IPS-18a (cell line): ENCODE data around the gene RFX6.

ENCODE experiments used
- H3K27ac ChIP-seq: one replicate; pipeline ENCODE4 v1.5.1; 2013; ENCODE audit warnings: low read length
- H3K27me3 ChIP-seq: one replicate; pipeline ENCODE4 v1.6.1; 2013; ENCODE audit warnings: mild to moderate bottlenecking, low read length; ENCODE audit not compliant: control insufficient read depth, insufficient read depth
- H3K36me3 ChIP-seq: one replicate; pipeline ENCODE4 v1.6.1; 2013; ENCODE audit warnings: low read depth, low read length; ENCODE audit not compliant: control insufficient read depth
- H3K4me1 ChIP-seq: one replicate; pipeline ENCODE4 v1.6.1; 2013; ENCODE audit warnings: low read depth, low read length; ENCODE audit not compliant: control insufficient read depth
- H3K4me3 ChIP-seq: one replicate; pipeline ENCODE4 v1.5.1; 2013; ENCODE audit warnings: low read length
- H3K9ac ChIP-seq: one replicate; pipeline ENCODE4 v1.6.1; 2013; ENCODE audit warnings: mild to moderate bottlenecking, low read length, moderate library complexity
- H3K9me3 ChIP-seq: one replicate; pipeline ENCODE4 v1.6.1; 2013; ENCODE audit warnings: low read depth, low read length; ENCODE audit not compliant: control insufficient read depth

RFX6 gene

DNA sequence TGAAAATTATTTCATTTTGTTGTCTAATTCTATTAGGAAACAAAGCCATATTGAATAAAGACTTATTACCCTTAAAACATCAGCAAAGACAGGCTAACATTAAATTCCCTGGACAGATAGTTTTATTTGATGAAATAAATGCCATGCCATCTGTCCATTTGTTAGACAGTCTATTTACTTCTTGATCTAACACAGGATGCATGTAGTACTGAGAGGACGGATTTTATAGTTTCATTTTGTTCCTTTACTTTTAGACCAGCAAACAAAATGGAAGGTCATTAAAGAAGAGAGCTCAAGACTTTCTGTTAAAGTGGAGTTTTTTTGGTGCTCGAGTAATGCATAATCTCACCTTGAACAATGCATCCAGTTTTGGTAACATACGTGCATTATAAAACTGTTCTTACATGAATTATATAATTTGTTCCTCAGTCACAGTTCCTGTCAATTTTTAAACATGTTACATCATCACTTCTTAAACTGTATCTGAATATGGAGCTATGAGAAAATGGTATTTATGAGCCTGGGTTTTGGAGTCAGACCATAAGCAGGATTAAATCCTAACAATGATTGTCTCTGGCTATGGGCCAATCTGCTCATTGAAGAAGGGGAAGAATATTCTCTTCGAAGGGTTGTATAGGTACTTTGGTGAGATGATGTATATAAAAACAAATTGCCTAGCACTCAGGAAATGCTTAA, 46.0 kb downstream of the RFX6 start:
- Histone ChIP-seq H3K4me1 (no peaks in the 10 kb centered on the region), H3K4me3 (no peak overlapping the region), H3K27me3 (no peaks in the 10 kb centered on the region), H3K36me3 (no peaks in the 10 kb centered on the region), H3K9ac (no peak overlapping the region), H3K27ac (no peak overlapping the region), H3K9me3 (no peaks in the 10 kb centered on the region)

DNA sequence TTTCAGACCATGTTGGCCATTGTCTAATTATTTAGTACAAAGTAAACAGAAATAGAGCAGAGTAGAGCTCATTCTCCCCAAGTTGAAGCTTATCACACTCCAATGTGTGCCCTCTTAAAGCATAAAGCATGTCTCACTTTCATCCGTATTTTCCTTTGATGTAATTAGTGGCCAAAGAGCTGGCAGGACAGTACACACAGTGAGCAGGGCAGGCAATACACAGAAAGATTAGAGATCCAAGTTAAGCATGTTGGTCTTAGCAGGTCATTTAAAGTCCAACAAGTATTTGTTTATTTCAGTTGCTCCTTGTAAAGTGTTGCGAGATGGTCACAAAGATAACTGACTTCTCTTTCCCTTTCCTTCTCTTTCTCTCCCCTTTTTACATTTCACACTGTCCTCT, 47.2 kb downstream of the RFX6 start:
- Histone ChIP-seq H3K36me3 (no peaks in the 10 kb centered on the region), H3K9ac (no peak overlapping the region), H3K4me1 (no peaks in the 10 kb centered on the region), H3K4me3 (no peak overlapping the region), H3K27ac (no peak overlapping the region), H3K27me3 (no peaks in the 10 kb centered on the region), H3K9me3 (no peaks in the 10 kb centered on the region)

DNA sequence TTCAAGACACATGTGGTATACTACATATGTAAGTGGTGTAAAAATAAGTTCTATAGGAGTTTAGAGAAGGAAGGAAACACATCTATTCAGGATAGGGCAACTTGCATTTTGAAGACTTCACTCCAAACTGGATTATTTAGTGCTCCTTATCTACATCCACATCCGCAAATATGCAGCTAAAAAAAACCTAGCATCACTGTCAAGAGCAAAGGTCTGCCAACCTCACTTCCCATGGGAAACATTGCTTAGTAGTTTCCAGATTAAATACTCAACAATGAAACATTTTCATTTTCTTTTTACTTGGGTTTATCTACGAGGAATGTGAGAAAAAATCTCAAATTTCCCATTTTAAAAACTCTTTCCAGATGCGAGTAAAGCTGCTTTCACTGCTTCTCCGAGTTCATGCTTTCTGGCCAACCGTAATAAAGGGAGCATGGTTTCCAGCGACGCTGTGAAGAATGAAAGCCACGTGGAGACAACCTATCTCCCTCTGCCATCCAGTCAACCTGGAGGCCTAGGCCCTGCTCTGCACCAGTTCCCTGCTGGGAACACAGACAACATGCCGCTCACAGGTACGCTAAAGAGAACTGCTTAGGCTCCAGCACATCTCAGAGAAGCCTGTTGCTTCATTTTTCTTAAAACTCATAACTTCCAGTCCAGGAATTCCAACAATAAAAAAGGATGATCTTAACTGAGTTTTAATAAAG, 48.2 kb downstream of the RFX6 start:
- Histone ChIP-seq H3K36me3 (no peaks in the 10 kb centered on the region), H3K4me3 (no peak overlapping the region), H3K27me3 (no peaks in the 10 kb centered on the region), H3K4me1 (no peaks in the 10 kb centered on the region), H3K9ac (no peak overlapping the region), H3K9me3 (no peaks in the 10 kb centered on the region), H3K27ac (no peak overlapping the region)

DNA sequence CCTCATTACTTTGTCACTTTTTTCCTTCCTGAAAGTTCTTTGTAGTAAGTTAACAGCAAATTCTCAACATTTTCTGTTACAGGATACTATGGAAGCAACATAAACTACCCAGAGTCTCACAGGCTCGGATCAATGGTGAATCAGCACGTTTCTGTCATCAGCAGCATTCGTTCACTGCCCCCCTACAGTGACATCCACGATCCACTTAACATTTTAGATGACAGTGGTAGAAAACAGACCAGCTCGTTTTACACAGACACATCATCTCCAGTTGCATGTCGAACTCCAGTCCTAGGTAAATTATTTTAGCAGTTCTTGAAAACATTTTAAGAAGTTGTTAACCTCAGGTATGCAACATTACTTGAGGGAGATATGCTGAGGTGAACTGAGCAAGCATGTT, 51.6 kb downstream of the RFX6 start:
- Histone ChIP-seq H3K4me3 (no peak overlapping the region), H3K27me3 (no peaks in the 10 kb centered on the region), H3K9ac (no peak overlapping the region), H3K36me3 (no peaks in the 10 kb centered on the region), H3K27ac (no peak overlapping the region), H3K9me3 (no peaks in the 10 kb centered on the region), H3K4me1 (no peaks in the 10 kb centered on the region)

DNA sequence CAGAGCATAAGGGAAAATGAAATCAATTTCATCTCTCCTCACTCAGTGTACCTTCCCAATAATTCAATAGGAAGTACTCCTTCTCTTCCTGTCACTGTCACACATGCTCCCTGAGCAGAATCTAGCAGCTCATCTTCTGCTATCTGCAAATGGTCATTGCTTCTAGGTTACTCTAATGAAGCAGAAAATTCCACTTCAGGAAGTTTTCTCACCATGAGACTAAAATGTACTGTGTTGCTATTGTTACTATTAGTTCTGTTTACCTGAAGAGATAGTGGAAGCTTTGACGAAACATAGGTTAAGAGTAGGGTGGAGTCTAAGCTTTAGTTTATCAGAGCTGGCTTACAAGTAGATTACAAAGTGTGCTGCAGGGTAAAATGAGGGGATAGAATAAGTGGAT, 52.8 kb downstream of the RFX6 start:
- no peaks in the 10 kb centered on the region for H3K4me1 ChIP-seq
- H3K27me3 ChIP-seq: no peaks in the 10 kb centered on the region
- H3K36me3 ChIP-seq: no peaks in the 10 kb centered on the region
- H3K9ac ChIP-seq: no peak overlapping the region
- H3K27ac ChIP-seq: no peak overlapping the region
- H3K9me3 ChIP-seq: no peaks in the 10 kb centered on the region
- H3K4me3 ChIP-seq: no peak overlapping the region

DNA sequence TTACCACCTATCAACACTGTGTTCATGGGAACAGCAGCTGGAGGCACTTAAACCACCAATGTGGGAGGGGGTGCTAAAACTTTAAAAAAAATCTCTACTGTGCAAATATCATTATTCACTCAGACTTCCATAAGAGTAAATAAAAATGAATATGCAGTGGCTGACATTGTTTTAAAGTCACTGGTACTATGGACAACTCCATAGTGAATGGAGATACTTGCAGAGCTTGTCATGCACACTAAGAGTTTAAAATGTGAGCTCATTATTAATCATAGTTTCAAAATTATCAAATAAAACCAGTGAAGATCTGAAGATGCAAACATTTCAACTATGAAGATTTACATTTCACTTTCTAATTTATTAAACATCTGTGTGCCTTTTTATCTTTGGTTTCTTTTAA, 54.4 kb downstream of the RFX6 start:
- H3K27ac ChIP-seq: no peak overlapping the region
- no peak overlapping the region for H3K4me3 ChIP-seq
- H3K27me3 ChIP-seq: no peaks in the 10 kb centered on the region
- H3K36me3 ChIP-seq: no peaks in the 10 kb centered on the region
- no peaks in the 10 kb centered on the region for H3K4me1 ChIP-seq
- no peak overlapping the region for H3K9ac ChIP-seq
- no peaks in the 10 kb centered on the region for H3K9me3 ChIP-seq

DNA sequence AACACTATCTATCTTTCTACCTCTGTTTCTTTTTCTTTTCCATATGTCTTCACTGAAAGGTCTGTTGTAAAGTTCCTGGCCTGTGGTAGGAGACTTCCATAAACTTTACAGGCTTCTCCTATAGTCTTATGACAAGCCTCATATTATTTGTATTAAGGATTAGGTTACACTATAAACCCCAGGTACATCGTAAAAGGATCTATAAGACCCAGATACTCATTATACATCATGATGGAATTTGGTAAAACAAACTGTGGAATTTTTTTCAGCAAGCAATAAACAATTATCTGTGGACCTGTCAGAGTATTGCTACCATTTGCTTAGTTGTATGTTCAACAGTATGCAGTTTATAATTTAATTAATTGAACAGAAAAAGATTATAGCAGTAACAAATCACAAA, 55.5 kb downstream of the RFX6 start:
- no peaks in the 10 kb centered on the region for H3K27me3 ChIP-seq
- H3K9me3 ChIP-seq: no peaks in the 10 kb centered on the region
- H3K4me3 ChIP-seq: no peak overlapping the region
- no peaks in the 10 kb centered on the region for H3K4me1 ChIP-seq
- H3K36me3 ChIP-seq: no peaks in the 10 kb centered on the region
- no peak overlapping the region for H3K27ac ChIP-seq
- H3K9ac ChIP-seq: no peak overlapping the region

DNA sequence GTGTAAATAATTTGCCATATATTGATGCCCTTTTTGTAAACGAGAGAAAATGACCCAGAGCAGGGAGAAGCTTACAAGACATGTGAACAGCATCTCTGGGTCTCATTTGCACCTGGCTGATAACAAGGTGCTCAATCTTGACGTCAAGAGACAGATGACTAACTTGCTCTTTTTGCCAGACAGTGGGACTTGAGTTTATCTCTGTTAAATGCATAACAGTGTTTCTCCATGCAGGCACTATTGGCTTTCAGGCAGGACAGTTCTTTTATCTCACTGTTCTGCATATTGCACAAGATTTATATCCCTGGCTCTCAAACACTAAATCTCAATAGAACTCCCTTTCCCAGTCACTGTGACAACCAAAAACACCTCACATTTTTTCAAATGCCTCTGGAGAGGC, 56.4 kb downstream of the RFX6 start:
- Histone ChIP-seq H3K9ac (no peak overlapping the region), H3K27ac (no peak overlapping the region), H3K9me3 (no peaks in the 10 kb centered on the region), H3K4me3 (no peak overlapping the region), H3K27me3 (no peaks in the 10 kb centered on the region), H3K4me1 (no peaks in the 10 kb centered on the region), H3K36me3 (no peaks in the 10 kb centered on the region)

DNA sequence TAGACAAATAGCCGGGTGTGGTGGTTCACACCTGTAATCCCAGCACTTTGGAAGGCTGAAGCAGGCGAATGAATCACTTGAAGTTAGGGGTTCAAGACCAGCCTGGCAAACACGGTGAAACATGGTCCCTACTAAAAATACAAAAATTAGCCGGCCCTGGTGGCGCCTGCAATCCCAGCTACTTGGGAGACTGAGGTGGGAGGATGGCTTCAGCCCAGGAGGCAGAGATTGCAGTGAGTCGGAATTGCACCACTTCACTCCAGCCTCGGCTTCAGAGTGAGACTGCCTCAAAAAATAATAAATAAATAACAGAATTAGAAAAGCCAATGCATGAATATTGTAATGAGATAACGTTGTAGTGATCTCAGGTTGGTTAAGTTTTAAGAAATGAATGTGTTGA, 61.3 kb downstream of the RFX6 start:
- no peaks in the 10 kb centered on the region for H3K4me1 ChIP-seq
- H3K9me3 ChIP-seq: no peaks in the 10 kb centered on the region
- H3K27me3 ChIP-seq: no peaks in the 10 kb centered on the region
- H3K27ac ChIP-seq: no peak overlapping the region
- no peaks in the 10 kb centered on the region for H3K36me3 ChIP-seq
- no peak overlapping the region for H3K4me3 ChIP-seq
- H3K9ac ChIP-seq: no peak overlapping the region

DNA sequence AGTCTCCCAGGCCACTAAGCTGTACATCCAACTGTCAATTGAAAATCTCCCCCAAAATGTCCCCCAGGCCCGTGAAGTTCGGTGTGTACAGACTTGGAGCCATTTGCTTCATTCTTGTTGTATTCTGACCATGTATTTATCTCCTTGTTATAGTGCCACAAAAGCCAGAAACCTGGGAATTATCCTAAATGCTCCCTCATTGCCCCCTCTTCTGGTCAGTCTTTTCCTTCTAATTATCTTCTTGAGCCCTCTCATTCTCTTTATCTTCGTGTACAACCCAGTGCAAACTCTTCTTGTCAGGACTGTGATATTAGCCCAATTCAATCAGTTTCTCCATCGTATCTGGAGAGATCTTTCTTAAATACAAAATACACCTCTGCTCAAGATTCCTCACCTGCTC, 64.7 kb downstream of the RFX6 start:
- Histone ChIP-seq H3K4me1 (no peaks in the 10 kb centered on the region), H3K9me3 (no peaks in the 10 kb centered on the region), H3K27me3 (no peaks in the 10 kb centered on the region), H3K4me3 (no peak overlapping the region), H3K27ac (no peak overlapping the region), H3K36me3 (no peaks in the 10 kb centered on the region), H3K9ac (no peak overlapping the region)

DNA sequence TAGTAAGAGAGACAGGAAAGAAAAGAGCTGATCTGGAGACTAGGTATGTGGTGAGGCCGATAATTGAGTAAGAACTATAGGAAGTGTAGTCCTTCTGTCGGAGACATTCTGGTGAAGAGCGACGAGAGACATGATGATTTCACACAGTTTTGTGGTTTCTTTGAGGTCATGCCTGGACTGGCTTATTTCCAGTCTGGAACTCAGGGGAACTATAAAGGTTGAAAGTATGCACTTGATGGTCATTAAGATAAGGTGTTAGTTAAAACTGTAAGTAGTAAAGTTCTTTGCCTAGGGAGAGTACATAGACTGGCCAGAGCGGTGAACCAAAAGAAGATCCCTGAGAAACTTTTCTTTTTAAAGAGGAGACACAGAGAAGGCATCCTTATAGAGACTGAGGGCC, 68.8 kb downstream of the RFX6 start:
- H3K36me3 ChIP-seq: no peaks in the 10 kb centered on the region
- no peaks in the 10 kb centered on the region for H3K9me3 ChIP-seq
- no peaks in the 10 kb centered on the region for H3K27me3 ChIP-seq
- no peak overlapping the region for H3K9ac ChIP-seq
- no peak overlapping the region for H3K4me3 ChIP-seq
- H3K4me1 ChIP-seq: no peaks in the 10 kb centered on the region
- no peak overlapping the region for H3K27ac ChIP-seq
